Prostate gland (tissue), 2 donors: ENCODE data around the gene MSL1. TPM values are rescaled to one million over a fixed set of nuclear protein-coding genes. Genes with fewer than 3 reads are reported as not detected.
A peak's percentile ranks its signal among the peaks of the same experiment; 100 is the strongest.

Source experiments
- DNase-seq: peaks from one replicate; pipeline ENCODE4 v3.0.0-alpha.2; 2019; ENCODE audit warnings: low spot score
- H3K27ac ChIP-seq, 2 donors: fragments of 200-600 bp; sonication (generic); 2 replicates each; pipeline ENCODE4 v1.5.1; 2017 to 2019
- H3K27me3 ChIP-seq: fragments of 200-600 bp; sonication (generic); replicated peaks from 2 replicates; pipeline ENCODE4 v1.5.1; 2019; ENCODE audit not compliant: insufficient read depth
- H3K36me3 ChIP-seq, 2 donors: fragments of 200-600 bp; sonication (generic); 1 replicate in 1 of 2; 2 replicates in 1 of 2; pipeline versions ENCODE4 v1.5.1 to v1.8.1; 2017 to 2019
- H3K4me1 ChIP-seq: fragments of 200-600 bp; sonication (generic); replicated peaks from 2 replicates; pipeline ENCODE4 v1.5.1; 2019
- H3K4me3 ChIP-seq, 2 donors: fragments of 200-600 bp; sonication (generic); 2 replicates each; pipeline ENCODE4 v1.5.1; 2017 to 2019
- H3K9me3 ChIP-seq: fragments of 200-600 bp; sonication (generic); 2 replicates; pipeline ENCODE4 v1.5.1; 2017
- CTCF ChIP-seq, 4 experiments: fragments of 200-600 bp in 2 of 4; fragments of 450-650 bp in 2 of 4; sonication (generic) in 2 of 4; IDR thresholded peaks; 1 replicate in 3 of 4; 2 replicates in 1 of 4; pipeline ENCODE4 v1.5.1; 2016 to 2019; ENCODE audit warnings: antibody characterized with exemption in 4 of 4, mild to moderate bottlenecking in 2 of 4, moderate library complexity in 2 of 4
- POLR2A ChIP-seq: fragments of 450-650 bp; IDR thresholded peaks from one replicate; pipeline ENCODE4 v1.6.1; 2016; ENCODE audit warnings: antibody characterized with exemption, mild to moderate bottlenecking
- POLR2AphosphoS5 ChIP-seq: sonication (generic); formaldehyde crosslinking; IDR thresholded peaks from one replicate; pipeline ENCODE4 v1.6.1; 2017; ENCODE audit warnings: antibody characterized with exemption
- WGBS: methylation state at CpG from one replicate; pipeline ENCODE4 v1.1.5; 2018; 5-methylcytosine and 5-hydroxymethylcytosine counted together
- intact Hi-C: fragments of 100-400 bp; cut with DNase I; formaldehyde crosslinking; loops from one replicate; pipeline ENCODE4 v1.14.2; 2022
- total RNA-seq, 2 donors: library from RNA; depleted of rRNA; stranded (reverse); fragments of >200 nt; gene quantifications; one replicate each; pipeline ENCODE4 v1.1.0, GENCODE V29; 2016

The MSL1 gene
- total RNA-seq, 2 donors from 2014 or later = 77.0 to 112 TPM

GRCh38 chr17:40092581-40092980 is 29.2 kb upstream of the MSL1 start:
- intact Hi-C loops = no loop called here
- no peak for DNase-seq
- Histone ChIP-seq H3K4me1 (no peaks in the 10 kb centered on the region), H3K4me3 (no peak overlapping the region), H3K9me3 (no peaks in the 10 kb centered on the region), H3K36me3 (peaks cover 12 to 29% of the 10 kb centered on the region in 2 donors), H3K27me3 (no peaks in the 10 kb centered on the region), H3K27ac (peak overlapping the region; percentile 39 to 88)
- WGBS = 30% methylated on average over 3 of the region's 3 CpGs
- TF ChIP-seq POLR2AphosphoS5 (no peak), CTCF (IDR thresholded peaks at IDR 0.05) (no peak), POLR2A (no peak)

GRCh38 chr17:40093005-40093579 is 28.7 kb upstream of the MSL1 start:
- no peak for TF ChIP-seq POLR2AphosphoS5
- TF ChIP-seq POLR2A = no peak
- TF ChIP-seq CTCF (IDR thresholded peaks at IDR 0.05) = no peak
- peaks cover 10 to 24% of the 10 kb centered on the region in 2 donors for H3K36me3 ChIP-seq
- no peak overlapping the region for H3K4me3 ChIP-seq
- H3K27me3 ChIP-seq = no peaks in the 10 kb centered on the region
- WGBS = 75% methylated on average over 29 of the region's 29 CpGs
- peak overlapping the region; percentile 39 to 88 for H3K27ac ChIP-seq
- no peak for DNase-seq
- H3K9me3 ChIP-seq = no peaks in the 10 kb centered on the region
- intact Hi-C loops = no loop called here
- no peaks in the 10 kb centered on the region for H3K4me1 ChIP-seq

GRCh38 chr17:40093580-40094201 is 28.1 kb upstream of the MSL1 start:
- intact Hi-C loops = no loop called here
- Histone ChIP-seq H3K4me1 (no peaks in the 10 kb centered on the region), H3K27me3 (no peaks in the 10 kb centered on the region), H3K36me3 (peaks cover 7 to 20% of the 10 kb centered on the region in 2 donors), H3K27ac (peak overlapping the region; percentile 39 to 88), H3K9me3 (no peaks in the 10 kb centered on the region), H3K4me3 (no peak overlapping the region)
- DNase-seq = no peak
- TF ChIP-seq CTCF (IDR thresholded peaks at IDR 0.05) = no peak
- TF ChIP-seq POLR2A = no peak
- TF ChIP-seq POLR2AphosphoS5 = no peak
- WGBS = 65% methylated on average over 14 of the region's 16 CpGs

- intact Hi-C loops = loop anchor here (5.0 kb wide), 1 partner anchor 33 kb away; the partner anchor contains the start of gene THRA
- no peaks in the 10 kb centered on the region for H3K27me3 ChIP-seq
- no peak for DNase-seq
- no peaks in the 10 kb centered on the region for H3K9me3 ChIP-seq
- H3K4me3 ChIP-seq = no peak overlapping the region
- peak overlapping the region; percentile 88 to 95 for H3K27ac ChIP-seq
- H3K36me3 ChIP-seq = peaks cover 3 to 20% of the 10 kb centered on the region in 2 donors
- no peaks in the 10 kb centered on the region for H3K4me1 ChIP-seq
- 80% methylated on average over 14 of the region's 14 CpGs for WGBS
- no peak for TF ChIP-seq POLR2A
- TF ChIP-seq POLR2AphosphoS5 = no peak
- no peak for TF ChIP-seq CTCF (IDR thresholded peaks at IDR 0.05)
These were observed 26.9 kb upstream of the MSL1 start for GRCh38 chr17:40094874-40095273.
